EH (cell line): ENCODE data around the gene INHBA.

Experiments used
- DNase-seq: peaks from one replicate; pipeline ENCODE4 v3.0.0-alpha.2; 2015; ENCODE audit warnings: low read depth

INHBA gene

DNA sequence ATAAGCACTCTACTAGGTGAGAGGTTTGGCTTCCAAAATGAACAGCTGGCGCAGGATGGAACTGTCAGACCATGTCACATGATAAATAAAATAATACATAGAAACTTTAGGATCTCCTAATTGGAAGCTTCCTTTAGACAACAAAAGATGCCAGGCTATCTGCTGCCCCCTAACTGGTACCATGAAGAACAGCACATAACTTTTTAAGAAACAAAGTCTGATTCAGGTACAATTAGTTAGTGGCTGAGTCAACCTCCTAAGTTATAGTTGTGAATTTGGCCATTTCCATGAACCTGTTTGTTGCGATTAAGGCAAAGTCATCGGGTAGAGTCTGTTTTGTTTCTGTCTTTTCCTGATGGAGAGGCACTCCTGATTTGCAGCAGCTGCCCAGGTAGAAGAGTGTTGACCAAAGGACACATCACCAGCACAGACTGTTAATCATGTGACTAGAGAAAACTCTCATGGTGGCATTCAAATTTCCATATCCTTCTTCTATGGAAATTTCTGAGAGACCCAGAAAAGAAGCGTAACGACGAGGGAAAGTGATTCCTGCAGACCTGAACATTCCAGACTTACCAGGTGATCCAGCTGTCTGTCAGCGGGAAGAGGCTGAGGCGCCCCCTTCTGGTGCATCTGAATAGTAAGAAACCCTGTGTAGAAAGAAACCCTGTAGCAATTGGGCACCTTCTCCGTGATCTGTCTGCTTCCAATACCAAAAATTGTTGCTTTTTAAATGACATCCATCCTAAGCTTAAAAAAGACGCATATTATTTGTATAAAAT lies 8.6 kb upstream of the INHBA start:
- DNase-seq: no peak

DNA sequence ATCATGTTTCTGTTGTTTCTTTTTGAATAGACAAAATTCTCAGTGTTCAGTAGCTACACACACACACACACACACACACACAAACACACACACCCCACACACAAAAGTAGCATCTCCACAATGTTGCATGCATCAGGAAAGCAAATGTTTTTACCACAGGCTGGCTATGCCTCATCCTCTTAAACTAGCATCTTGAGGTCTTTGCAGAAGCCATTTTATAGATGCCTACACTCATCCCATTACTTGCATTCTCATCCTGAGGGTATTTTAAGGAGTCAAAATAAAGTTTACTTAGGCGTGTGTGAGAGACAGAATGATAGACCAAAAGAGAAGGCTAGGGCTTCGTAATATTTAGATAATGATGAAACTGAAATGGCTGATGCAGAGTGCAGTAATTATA lies 7.9 kb upstream of the INHBA start:
- no peak for DNase-seq

DNA sequence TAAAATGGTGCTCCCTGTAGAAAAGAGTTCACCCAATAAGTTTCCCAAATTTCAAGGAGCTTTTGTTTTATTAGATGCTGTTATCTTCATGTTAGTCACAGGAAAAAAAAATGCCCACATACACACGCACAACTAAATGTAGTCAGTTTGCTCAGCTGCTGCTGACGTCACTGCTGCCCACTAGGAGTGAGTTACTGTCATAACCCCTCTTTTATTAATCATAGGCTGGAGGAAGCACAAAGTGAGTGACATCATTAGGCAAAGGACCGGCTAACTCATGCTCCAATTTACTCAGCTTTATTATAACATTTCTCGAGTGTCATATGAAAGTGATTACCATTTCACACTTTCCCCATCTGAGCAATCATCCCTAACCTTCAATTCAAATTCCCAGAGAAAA lies 6.7 kb upstream of the INHBA start:
- DNase-seq: peak; percentile 92

DNA sequence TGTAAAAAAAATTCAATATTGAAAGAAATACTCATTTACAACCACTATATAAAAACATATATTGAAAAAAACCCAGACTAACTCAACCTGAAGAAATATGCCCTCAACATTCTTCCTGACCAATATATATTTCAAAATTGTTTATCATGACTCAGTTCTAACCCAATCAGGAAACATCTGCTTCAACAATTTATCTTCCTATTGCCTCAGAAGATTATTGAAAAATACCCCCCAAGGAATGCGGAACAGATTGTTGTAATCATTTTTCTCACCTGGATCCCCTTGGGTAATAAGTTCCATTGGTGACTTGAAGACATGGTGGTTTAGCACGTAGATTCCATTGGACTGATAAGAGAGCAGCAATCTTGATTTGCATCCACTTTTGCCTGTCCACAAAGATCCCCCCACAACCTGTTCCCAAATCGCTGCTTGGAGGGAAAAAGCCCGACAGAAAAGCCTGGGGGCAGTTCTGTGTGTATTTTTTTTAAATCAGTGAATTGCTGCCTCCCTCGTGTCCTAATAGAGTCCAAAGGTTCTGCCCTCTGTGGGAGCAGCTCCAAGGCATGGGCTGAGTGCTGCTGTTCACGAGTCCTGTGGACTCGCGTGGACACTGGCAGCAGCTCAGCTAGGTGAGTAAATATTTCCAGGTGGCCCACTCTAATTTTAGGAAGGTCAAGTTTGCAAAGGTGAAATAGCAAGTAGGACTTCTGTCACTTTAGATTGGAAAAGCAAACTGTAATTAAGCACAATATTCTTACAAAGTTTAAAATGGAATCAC lies 5.9 kb upstream of the INHBA start:
- no peak for DNase-seq

DNA sequence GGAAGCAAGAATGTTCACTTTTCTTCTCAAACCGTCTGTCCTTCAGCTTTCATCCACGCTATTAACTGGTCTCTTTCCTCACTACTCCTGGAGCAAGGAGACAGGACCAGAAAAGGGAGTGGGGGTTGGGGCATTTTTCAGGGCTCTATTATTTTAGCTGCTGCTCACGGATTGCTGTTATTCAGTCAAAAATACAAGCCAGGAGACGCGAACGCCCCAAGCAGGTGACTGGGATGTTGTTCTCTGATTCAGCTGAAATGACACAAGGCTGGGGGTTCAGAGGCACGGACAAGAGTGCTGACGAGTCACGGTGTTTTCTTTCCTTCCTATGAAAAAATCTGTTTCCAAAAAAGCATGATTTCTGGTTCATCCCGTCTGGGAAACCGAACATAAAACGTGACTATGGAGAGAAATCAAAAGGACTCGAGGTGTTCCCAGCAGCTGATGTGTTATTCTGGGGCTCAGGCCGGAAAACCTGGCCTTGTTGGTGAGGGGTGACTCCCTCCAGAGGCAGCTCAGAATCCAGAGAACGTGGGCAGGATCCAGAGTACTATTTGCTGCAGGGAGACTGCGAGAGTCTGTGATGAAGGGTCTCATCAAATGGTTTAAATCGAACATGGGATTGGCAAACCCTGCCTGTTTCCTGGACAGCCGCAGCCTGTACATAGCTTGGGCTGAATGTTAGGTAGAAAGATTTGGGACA lies 3.5 kb upstream of the INHBA start:
- DNase-seq: no peak

DNA sequence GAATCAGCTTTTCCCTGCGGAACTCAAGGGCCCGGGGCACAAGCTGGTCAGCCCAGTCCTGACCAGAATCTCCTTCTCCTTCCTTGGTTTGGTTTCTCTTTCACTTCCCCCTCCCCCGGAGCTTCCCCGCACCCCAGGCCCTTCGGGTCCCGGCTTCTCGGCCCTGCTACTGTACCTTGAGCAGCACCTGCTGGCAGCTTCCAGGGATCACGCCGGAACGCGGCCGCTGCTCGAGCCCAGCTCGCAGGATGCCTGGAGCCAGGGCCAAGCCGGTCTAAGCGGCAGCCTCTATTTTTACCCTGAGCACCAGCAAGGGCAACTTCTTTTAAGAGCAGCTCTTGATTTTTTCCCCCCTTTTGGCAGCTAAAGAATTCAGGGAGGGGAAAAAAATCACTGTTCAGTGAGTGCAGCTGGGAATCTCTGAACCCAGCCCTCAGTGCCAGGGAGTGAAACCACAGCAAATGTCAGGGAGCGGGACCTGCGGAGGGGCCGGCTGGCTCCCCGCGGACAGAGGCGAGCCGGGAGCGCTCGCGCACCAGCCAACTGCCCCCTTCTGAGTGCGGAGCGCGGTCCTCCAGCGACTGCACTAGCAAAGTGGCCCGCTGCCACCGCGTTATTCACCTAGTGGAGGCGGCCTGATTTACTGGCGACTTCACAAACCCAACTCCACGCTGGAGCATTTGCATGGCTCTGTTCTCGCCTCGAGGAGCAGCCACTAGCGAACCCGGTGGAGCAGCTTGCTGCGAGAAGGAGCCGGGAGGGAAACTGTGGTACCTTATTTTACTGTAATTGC lies 2.4 kb upstream of the INHBA start:
- DNase-seq: peak; percentile 93

DNA sequence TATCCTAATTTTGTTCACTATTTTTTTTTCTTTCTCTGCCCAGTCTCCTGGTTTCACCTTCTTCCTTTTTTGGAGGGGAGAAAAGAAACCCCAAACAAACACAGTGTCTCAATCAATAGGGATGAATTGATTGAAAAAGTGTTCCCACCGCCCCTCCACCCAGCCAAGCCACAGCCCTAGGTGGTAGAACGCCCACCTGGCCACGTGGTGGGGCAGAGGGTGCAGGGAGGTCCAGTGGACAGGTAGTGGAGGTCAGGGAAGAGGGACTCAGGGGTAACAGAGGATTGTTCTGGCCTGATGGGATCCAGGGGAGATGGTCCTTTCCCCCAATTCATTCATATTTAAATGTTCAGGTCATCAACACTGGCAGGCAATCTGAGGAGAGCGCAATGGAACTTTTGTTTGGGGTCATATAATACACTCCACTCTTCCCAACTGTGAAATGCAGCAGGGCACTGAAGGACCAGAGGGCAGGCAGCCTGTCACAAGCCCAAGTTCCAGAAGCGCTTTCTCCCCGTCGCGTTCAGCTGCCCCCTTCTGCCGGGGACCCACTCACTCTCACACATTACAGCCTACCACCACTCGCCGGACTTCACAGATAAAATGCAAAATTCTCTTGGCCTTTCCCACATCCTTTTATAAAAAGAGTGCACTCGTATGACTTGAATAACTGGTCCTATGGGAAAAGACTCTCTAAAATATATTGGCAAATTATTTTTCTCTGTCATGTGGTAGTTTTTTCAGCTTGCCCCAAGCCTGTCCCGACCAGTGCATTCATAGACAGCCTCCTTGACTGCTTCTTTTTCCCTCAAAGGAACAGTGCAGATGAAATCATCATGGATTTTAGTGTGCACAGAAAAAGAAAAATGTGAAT lies 1.6 kb downstream of the INHBA start:
- DNase-seq: no peak

DNA sequence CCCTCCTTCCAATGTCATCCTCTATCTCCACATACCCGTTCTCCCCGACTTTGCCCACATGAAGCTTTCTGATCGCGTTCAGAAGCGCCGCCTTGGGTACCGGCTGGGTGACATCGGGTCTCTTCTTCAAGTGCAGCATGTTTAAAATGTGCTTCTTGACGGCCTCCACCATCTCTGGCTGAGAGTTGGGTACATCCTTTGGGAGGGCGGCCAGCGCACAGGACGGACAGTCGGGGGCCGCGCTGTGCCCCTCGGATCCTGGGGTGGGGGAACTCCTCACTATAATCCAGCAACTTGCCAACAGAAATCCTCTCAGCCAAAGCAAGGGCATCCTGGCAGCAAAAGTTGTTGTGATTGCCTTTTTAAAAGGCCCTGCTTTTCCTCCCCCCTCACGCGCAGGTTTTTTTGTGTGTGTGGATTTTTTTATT lies 2.8 kb downstream of the INHBA start:
- DNase-seq: no peak

DNA sequence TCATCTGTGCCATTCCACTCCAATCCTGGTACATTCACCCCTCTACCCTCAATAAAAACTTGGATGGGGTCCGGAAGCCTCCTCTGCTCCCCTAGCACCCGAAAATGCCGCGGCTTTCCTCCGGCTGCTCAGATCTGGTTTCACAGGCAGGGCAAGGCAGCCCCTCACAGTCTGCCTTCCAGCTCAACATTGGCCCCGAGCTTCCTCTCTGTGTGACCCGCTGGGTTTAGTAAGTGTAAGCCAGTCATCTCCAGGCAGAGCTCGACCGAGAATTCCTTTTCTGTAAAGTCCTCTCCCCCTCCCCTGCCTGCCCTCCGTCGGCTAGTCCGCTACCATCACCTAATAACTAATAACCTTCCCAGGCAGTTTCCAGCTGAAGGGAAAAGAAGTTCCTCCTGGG lies 3.4 kb downstream of the INHBA start:
- DNase-seq: peak; percentile 69

DNA sequence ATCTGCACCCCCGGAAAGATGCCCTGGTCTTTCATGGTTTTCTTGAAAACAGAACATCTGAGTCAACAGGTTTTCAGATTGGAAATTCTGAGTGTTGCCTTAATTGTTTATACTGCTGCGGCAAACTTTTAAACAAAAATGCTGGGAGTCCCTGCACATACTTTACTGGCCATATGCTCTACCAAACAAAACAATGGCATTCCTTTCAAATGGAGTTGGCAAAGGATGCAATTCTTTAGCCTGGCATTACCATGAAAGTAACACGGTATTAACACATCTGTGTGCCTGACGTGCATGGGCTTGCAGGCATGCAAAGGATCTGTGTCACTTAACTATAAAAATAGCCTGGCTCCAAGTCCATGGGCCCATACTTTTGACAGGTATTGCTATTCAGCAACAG lies 4.2 kb downstream of the INHBA start:
- DNase-seq: peak; percentile 82

DNA sequence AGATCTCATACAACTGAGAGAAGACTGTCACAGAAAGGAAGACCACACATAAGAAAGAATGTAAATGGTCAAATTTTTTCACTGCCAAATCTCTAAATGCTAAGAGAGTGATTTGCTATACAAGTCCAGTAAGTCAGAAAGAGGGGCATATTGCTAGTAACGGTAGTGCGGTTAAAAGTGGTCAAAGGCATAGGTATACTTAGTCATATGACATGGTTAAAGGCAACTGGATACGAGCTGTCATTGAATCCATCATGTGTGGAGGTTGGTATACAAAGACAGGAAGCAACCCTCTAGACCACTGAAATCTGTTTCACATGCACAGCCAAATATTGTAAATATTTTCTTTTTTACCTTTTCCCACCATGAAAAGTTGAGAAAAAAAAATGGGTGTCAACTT lies 4.8 kb downstream of the INHBA start:
- no peak for DNase-seq

DNA sequence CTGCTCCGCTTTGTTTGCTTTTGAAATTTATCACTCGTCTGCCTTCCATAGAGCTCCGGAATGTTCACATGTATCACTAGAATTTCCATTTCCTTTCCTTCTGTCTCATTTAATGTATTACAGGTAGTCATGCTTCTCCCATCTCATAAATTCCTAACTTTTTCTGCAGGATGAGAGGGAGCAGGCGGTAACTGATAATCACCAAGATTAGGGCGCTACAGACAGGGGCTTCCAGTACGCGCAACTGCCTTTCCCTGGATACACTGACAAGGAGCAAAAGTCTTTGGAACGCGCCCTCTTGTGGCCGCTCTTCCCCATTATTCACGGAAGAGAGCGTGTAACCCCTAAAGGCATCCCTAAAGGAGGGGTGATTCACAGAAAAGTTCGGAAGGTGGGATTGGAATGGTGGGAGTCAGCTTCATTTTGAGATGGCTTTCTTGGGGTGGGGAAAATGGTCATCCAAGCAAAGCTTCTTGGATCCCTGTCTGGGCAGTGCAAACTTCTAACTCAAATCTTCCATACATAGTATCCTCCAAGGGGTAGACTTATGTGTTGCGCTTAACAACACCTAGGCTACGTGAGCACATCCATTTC lies 6.5 kb downstream of the INHBA start:
- peak; percentile 86 for DNase-seq

DNA sequence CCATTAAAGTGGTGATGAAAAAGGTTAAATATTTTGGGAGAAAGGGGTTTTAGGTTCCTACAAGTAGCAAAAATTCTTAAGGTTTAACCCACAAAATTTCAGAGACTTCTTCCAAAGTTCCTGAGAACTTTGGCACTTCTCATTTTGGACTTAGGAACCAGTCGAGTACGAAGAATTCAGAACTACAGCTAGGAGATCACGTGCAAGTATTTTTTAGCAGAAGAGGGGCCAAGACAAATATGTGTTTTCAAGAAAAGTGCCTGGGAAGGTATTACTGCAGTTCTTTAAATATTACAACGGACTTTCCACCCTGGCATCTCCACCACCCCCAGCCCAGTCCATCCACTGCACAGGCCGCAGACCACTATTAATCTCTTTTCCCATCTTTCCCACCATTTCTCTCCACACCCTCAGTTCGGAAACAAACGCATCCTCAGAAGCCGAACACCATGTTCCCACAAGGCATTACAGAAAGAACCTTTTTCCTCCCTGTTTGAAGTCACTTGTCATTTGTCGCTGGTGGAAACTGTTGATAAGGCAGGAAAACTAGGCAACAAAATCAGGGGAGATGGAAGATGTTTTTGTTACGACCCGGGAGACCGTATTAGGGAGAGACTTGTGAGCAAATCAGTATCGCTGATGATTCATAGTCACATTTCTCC lies 7.1 kb downstream of the INHBA start:
- DNase-seq: peak; percentile 85

DNA sequence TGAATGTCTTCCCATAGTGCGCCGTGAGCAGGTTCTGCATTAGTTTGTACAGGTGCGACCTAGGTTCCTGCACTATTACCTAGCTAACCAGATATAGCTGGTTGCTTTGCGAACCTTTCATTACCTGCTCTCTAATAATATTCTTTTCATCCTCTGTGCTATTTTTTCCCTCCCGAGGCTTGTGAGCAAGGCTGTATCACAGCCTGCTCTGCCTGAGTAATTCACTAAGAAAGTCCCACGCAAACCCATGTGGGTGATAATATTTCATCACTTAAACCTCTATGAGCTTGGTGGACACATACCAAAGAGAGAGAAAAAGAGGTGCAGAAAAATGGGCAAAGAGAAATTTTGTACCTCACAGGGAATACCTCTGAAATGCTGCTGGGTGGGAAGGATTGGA lies 8.4 kb downstream of the INHBA start:
- DNase-seq: no peak

DNA sequence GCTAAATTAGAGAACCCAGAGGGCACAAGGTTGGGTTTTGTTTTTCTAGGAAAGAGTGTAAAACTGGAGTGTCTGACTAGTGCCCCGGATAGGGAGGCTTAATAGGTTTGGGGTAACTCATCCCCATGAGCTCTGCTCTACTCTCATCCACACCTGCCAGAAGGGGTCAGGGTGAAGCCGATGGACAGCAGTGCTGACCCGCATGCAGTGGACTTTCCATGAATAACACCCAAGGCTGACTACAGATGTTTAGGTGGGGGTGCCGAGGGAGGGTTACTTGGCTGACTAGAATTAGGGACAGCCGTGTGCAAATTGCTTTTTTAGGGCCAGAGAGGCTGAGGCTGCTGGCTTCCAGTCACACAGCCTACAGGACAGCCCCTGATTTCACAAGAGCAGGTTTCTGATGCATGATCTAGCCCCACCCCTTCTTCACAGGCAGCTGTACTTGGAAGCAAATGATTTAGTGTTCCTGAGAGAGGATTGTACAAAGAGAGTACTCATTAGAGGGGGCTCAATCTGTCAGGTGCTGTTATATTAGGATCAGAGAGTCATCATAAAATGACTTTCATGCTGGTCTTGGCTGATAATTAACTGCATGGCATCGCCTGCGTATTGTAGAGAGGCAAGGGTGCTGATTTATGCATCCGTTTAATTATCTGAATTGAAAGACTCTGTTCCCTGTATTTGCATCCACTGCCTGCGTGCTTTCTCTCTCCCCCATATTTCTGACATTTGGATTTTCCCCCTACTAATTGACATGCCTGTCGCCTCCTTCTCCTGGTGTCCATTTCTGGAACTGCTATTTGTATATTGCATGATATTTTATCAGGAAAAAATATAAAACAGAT lies 9.5 kb downstream of the INHBA start:
- peak; percentile 52 for DNase-seq

DNA sequence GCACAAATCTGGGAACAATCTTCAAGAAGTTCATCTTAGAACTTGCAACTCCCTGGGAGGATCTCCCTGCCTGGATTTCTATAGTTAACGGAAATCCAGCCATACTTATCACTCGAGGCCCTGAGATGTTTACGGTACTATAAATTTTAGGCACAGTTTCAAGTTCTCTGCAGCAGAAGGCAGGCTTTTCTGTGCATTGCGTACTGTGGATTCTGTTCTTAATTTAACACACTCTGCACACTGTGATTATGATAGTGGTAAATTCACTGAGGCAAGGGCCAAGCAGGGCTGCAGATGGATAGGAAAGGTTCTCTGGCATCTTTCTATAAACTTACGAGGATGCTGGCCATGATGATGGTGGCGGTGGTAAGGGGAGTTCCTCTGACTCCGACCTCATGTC lies 10.6 kb downstream of the INHBA start:
- DNase-seq: no peak

DNA sequence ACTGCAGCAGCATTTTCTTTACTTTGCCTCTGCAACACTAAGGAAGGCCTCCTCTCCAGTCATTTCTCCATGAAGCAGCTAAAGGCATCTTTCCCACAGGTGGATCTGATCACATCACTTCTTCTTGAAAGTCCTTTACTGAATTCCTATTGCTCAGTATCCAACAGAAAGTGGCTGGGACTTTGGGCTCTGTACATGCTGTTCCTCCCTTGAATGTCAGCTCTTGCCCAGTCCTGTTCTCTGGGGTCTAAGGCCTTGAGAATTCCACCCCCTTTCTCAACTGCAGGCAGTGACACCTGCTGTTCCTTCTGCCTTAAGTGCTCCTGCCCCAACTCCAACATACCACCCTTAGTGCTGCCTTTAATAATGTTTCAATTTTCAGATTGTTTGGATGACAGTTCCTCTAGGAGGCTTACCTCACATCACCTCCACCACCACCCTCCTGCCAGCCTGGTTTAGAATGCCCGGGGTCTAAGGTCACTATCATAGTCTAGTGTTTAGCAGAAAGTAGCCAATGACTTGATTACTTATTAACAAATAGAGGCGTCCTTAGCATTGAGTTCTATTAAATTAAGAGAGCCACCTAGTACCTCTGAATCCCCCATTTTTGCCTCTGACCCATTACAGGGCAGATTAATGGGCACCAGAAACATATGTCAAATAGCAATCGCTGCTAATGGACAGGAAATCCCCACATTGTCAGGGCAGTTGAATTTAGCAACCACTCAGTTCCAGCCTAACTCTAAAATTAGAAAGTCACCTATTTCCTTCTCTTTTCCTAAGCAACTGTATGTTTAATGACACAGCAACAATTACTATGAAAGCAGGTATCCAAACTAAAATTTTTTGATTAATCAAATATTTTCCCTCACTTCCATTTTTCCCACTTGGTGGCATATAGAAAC lies 11.4 kb downstream of the INHBA start:
- no peak for DNase-seq

DNA sequence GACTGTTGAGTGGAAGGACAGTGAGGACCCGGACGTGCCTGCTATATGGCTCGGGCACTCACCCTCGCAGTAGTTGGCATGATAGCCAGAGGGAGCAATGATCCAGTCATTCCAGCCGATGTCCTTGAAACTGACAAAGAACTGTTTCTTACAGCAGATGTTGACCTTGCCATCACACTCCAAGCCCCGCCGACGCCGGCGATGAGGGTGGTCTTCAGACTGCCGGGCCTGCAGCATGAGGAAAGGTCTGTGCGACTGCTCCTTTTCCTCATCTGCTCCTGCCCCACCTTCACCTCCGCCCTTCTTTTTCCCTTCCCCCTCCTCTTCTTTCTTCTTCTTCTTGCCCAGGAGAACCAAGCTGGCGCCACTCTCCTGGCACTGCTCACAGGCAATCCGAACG lies 13.1 kb downstream of the INHBA start:
- no peak for DNase-seq
